Measurements from ENCODE around the gene TMEM45A.
"Not testable (repeated sequence)": the region's sequence is repeated elsewhere in the genome, so short reads cannot be mapped to it uniquely, and the experiment has no call there.

Gene TMEM45A

DNA sequence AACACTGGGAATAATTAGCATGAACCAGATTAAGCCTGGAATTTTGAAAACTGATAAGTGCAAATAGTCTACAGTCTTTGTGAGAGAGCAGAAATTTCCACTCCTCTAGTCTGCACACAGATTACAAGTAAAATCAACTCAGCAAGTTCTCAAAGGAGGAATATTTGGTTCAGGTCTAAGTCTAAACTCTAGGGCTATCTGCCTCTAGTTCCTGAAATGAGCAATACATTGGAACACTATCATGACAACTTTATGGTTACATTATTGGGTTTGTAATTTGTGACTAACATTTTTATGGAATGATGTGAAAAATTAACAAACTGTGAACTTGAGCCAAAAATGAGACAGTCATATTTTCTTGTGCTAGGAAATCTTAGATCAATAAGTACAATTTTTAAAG lies 86.2 kb downstream of the TMEM45A start:
- no peak for DNase-seq

- no peak for DNase-seq
Observed at GRCh38 chr3:100580147-100580546, 87.7 kb downstream of the TMEM45A start.

DNA sequence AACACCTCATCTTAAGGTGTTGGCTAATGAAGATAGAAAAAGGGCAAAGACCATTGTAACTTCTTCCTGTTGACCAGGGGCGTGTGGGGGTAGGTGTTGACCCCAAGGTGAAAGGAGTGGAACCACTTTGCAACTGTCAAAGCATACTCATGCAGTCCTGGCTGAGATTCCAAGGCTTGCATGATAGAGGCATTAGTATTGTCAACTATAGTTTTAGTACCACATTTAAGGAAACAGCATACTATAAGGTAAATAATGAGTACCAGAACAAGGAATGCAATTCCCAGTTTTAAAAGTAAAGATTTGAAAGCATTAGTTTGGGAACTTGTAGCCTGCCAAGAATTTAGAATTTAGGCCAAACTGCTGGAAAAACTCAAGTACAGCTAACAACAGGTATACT lies 89.2 kb downstream of the TMEM45A start:
- no peak for DNase-seq

DNA sequence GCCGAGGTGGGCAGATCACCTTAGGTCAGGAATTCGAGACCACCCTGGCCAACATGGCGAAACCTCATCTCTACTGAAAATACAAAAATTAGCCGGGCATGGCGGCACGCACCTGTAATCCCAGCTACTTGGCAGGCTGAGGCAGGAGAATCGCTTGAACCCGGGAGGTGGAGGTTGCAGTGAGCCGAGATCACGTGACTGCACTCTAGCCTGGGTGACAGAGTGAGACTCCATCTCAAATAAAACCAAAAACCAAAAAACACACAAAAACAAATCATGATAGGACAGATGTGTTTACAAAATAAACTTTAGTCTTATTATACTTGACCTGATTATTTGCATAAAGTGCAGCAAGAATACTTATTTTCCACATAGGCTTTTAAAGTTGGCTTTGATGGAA lies 89.7 kb downstream of the TMEM45A start:
- not testable (repeated sequence) for DNase-seq

GRCh38 chr3:100584101-100584660 lies 91.8 kb downstream of the TMEM45A start:
- DNase-seq: no peak

DNA sequence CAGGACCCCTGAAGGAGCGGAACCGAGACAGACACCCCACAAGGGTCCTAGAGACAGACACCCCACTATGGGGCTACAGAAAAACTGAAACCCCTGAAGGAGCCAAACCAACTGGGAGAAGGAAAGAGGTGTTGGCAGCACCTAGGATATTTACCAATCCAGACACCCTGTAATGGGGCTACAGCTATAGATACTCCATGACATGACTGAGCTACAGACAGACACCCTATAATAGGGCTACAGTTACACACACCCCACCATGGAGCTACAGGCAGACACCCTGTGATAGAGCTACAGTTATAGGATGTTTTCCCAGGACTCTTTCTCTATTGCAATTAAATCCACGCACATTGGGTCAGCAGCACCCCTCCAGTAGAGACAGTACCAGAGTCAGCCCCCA lies 94.4 kb downstream of the TMEM45A start:
- no peak for DNase-seq

DNA sequence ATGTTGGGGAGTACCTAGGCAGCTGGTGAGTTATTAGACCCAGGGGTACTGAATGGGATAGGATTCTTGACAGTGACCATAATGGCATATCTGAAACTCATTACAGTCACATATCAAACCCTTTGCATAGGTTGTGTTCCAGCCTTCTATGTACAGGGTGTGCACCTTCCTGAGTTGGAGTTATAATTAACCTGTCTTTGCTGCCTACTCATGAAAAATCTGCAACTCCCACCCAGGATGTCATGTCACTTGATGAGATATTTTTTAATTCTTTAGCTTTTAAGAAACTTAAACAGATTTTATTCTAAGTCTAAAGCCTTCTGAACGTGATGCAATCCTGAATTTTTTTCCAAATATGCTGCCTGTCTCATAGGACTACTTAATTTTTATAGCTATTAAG lies 95.8 kb downstream of the TMEM45A start:
- DNase-seq: no peak

DNA sequence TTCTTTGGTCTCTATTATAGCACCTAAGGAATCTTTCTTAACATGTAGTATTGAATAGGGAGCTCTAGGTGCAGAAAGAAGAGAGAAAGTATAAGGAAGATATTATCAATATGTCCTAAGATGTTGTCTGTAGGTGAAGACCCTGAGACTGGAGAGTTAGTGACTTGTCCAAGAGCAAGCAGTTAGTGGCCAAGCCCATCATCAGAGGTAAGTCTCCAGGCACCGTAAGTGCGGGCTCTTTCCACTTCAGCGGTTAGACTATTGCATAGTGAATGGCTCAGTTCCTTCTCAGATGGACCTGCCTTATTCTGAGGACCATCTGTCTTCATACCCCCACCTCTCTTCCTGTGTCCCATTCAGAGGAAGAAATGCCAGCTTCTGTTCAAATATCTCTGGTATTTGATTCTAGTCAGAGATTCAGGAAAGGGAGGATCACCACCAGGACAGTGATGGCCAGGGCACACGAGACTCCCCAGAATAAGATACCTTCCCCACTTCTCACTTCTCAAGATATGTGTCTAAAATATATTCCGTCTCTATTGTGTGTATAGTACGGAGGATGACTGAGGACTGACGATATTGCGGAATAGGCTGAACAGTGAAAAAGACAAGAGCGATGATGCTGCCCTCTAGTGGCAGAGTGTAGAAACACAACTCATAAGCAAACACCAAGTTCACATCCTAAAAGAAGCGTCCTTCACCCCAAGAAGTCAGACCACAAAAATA lies 97.9 kb downstream of the TMEM45A start:
- peak; percentile 55 for DNase-seq

DNA sequence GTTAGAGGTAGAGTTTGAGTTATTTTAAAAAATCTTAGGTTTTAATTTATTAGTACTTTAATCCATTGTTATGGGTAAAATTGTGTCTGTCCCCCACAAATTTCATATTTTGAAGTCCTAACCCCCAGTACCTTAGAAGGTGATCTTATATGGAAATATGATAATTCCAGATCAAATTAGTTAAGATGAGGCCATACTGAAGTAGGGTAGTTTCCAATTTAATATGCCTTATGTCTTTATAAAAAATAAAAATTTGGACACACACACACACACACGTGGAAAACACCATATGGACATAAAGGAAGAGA lies 98.4 kb downstream of the TMEM45A start:
- no peak for DNase-seq

DNA sequence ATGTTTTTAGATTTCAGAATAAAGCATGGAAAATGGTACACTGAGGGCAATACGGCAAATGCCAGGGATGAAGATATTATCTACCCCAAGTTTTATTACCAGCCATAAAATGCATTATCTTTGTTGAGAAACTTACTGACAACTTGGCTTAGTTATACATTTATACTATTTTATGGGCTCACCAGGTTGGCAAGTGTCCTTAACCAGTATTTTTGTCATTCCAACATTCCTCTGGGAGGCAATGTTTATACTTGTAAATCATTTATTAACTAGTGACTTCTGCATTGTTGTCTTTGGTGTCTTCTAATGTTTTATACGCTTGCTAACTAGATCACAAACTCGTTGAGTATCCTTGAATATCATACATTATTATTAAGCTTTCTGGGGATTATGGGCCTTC lies 99.0 kb downstream of the TMEM45A start:
- DNase-seq: no peak

DNA sequence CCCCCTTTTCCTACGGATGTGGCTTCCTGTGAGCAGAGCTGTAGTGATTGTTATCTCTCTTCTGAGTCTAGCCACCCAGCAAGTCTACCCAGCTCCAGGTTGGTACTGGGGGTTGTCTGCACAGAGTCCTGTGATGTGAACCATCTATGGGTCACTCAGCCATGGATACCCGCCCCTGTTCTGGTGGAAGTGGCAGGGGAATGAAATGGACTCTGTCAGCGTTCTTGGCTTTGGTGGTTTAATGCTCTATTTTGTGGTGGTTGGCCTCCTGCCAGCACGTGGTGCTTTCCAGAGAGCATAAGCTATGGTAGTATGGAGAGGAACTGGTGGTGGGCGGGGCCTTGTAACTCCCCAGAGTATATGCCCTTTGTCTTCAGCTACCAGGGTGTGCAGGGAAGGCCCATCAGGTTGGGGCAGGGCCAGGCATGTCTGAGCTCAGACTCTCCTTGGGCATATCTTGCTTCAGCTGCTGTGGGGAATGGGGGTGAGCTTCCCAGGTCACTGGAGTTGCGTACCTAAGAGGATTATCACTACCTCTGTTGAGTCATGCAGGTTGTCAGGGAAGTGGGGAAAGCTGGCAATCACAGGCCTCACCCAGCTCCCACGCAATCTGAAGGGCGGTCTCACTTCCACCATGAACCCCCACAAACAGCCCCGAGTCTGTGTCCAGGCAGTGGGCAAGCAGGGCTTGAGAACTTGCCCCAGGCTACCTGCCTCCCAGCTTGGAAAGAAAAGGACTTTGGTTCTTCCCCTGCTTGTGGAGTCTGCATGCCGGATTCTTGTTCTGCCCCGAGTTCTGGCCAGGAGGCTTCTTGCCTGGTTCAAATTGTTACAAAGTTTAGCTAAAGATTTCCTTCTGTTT lies 108.0 kb downstream of the TMEM45A start:
- DNase-seq: peak; percentile 8

GRCh38 chr3:100602506-100603444 lies 110.4 kb downstream of the TMEM45A start:
- no peak for DNase-seq

DNA sequence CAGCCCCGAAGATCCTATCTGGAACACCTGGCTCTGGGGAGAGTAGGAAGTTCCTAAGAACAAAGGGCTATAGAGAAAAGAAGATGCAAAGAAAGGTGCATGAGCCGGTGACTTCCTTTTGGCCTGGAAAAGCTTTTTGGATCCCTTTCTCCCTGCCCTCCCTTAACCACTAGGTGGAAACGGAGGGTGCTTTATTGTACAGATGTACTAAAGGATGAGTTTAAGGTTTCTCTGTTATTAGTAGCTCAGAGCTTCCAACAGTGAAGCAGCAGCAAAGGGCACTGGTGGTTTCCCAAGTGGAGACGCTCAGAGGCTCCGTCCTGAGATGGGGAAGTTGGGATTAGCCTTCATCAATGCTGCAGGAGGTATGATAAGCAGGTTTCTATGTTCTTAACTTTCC lies 111.0 kb downstream of the TMEM45A start:
- no peak for DNase-seq

- DNase-seq: no peak
Observed at GRCh38 chr3:100605358-100605757, 112.9 kb downstream of the TMEM45A start.

GRCh38 chr3:100606894-100607512 lies 114.6 kb downstream of the TMEM45A start:
- DNase-seq: no peak

DNA sequence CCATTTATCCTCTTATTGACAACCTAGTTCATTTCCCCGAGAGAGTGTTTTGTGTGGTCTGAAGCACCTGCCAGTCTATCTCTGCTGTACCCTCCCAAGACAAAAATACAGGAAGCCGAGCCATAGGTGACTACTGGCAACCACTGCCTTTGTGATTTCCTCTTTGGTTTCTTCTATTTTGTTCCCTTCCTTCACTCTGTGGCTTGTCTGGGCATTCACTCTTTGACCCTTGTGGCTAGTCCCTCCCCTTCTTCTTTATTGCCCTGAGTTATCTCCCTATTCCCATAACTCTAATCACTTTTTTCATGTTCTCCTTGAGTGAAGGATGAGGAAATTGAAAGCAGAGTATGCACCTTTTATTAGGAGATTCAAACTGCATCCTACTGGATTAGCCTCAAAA lies 116.9 kb downstream of the TMEM45A start, which contains the start of gene ADGRG7:
Gene ADGRG7 (plus strand): TSS at position 297 of the 400 bp plus-strand sequence. CDS start 256 bp downstream, outside the sequence.
- DNase-seq: no peak

DNA sequence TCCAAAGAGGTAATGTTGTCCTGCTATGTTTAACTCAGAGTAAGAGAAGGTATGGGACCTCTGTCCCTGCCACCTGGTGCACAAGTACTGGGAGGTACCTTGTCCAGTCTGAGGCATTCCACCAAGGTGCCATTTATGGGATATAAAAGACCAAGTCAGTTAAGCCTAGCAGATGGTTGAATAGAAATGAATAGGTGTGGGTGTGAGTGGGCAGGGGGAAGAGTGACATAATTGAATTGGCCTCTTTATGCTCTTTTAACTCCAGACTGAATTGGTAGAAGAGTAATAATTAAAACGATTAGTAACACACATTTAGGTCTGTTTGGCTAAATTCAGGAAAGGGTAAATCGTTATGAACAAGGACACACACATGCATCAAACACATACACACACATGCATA lies 117.5 kb downstream of the TMEM45A start:
- no peak for DNase-seq

GRCh38 chr3:100611221-100611620 lies 118.8 kb downstream of the TMEM45A start:
- no peak for DNase-seq

DNA sequence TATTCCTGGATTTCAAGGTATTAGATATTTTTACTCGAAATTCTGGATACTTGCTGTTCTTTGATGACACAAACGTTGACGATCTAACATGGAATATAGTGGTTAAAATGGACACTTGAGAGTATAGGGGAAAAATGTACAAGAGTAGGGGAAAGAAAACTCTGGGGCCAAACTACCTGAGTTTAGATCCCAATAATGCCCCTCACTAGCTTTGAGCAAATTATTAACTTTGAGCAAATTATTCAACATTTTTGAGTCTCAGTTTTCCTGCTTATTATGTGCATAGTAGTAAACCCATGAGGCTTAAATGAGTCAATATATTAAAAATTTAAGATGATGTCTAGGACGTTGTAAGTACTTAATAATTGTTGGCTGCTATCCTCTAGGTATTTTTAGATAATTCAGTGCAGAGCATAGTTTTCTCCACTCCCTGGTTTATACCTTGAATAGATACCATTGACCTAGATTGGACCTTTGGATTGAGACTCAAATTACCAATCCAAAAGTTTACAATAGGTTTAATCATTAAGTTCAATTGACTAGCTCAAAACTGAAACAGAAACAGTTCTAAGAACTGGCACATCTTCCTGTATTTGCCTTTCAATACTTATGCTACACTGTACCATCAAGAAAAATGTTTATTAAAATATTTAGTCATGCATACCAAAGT lies 121.4 kb downstream of the TMEM45A start:
- DNase-seq: no peak

- no peak for DNase-seq
Observed at GRCh38 chr3:100614941-100615340, 122.5 kb downstream of the TMEM45A start.

GRCh38 chr3:100615684-100616083 lies 123.3 kb downstream of the TMEM45A start:
- DNase-seq: no peak

DNA sequence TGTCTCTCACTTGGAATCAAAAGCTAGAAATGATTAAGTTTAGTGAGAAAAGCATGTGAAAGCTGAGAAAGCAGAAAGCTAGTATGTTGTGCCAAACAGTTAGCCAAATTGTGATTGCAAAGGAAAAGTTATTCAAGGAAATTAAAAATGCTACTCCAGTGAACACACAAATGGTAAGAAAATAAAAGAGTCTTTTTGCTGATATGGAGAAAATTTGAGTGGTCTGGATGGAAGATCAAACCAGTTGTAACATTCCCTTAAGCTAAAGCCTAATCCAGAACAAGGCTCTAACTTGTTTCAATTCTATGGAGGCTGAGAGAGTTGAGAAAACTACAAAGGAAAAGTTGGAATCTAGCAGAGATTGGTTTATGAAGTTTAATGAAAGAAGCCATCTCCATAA lies 128.8 kb downstream of the TMEM45A start:
- DNase-seq: no peak

Data from NCI-H1105 (cell line).